Cardiac fibroblast (primary cell): ENCODE measurements around the gene PRAMEF18.
"Not testable (repeated sequence)": the region's sequence is repeated elsewhere in the genome, so short reads cannot be mapped to it uniquely, and the experiment has no call there.

ENCODE experiments used
- DNase-seq, 2 donors: peaks; one replicate each; pipeline versions ENCODE4 v3.0.0 to v3.0.0-alpha.2; 2010; ENCODE audit warnings: low read depth in 2 of 2
- H3K4me3 ChIP-seq, 2 donors: replicated peaks in 1 of 2; 1 replicate in 1 of 2; 2 replicates in 1 of 2; pipeline ENCODE4 v1.5.1; 2011; ENCODE audit warnings: low read depth in 2 of 2, low read length in 2 of 2, mild to moderate bottlenecking in 2 of 2, moderate library complexity in 1 of 2
- TF ChIP-seq, protein P1 (sequence below): IDR thresholded peaks from one replicate; pipeline ENCODE4 v1.5.1; 2011; ENCODE audit warnings: low read depth, mild to moderate bottlenecking, low read length, inconsistent platforms

Gene PRAMEF18

DNA sequence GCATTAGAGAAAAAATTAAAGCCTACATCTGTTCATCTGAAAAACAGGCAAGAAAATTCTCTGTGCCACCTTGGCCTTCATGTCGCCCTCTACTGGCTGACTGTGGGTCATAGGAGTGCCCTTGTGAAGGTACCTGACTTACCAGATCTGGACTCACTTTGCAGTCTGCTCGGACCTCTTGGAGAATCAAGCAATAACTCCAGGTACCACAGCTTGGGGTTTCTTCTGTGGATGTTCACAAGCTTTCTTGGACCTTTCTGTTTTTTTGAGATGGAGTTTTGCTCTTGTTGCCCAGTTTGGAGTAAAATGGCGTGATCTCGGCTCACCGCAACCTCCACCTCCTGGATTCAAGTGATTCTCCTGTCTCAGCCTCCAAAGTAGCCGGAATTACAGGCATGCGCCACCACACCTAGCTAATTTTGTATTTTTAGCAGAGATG, 2.4 kb upstream of the PRAMEF18 start:
- TF ChIP-seq, protein P1, sequence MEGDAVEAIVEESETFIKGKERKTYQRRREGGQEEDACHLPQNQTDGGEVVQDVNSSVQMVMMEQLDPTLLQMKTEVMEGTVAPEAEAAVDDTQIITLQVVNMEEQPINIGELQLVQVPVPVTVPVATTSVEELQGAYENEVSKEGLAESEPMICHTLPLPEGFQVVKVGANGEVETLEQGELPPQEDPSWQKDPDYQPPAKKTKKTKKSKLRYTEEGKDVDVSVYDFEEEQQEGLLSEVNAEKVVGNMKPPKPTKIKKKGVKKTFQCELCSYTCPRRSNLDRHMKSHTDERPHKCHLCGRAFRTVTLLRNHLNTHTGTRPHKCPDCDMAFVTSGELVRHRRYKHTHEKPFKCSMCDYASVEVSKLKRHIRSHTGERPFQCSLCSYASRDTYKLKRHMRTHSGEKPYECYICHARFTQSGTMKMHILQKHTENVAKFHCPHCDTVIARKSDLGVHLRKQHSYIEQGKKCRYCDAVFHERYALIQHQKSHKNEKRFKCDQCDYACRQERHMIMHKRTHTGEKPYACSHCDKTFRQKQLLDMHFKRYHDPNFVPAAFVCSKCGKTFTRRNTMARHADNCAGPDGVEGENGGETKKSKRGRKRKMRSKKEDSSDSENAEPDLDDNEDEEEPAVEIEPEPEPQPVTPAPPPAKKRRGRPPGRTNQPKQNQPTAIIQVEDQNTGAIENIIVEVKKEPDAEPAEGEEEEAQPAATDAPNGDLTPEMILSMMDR = no peak
- DNase-seq = no peak
- H3K4me3 ChIP-seq = no peak overlapping the region

DNA sequence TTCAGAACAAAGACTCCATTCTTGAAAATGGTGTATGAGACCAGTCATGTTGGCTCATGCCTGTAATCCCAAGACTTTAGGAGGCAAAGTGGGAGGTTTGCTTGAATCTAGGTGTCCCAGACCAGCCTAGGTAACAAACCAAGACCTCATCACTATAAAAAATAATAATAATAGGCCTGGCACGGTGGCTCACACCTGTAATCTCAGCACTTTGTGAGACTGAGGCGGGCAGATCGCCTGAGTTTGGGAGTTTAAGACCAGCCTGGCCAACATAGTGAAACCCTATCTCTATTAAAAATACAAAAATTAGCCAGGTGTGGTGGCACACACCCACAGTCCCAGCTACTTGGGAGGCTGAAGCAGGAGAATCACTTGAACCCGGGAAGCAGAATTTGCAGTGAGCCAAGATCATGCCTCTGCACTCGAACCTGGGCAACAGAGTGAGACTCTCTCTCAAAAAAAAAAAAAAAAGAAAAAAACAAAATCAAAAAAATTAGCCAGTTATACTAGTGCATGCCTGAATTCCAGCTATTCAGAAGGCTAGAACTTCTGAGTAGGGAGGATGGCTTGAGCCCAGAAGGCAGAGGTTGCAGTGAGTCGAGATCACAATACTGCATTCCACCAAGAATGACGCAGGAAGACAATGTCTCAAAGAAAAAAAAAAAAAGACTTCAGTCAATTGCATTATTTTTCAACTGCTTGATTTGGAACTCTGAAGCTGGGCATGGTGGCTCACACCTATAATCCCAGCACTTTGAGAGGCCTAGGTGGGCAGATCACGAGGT, 1.5 kb upstream of the PRAMEF18 start:
- H3K4me3 ChIP-seq, DNase-seq: not testable (repeated sequence)

DNA sequence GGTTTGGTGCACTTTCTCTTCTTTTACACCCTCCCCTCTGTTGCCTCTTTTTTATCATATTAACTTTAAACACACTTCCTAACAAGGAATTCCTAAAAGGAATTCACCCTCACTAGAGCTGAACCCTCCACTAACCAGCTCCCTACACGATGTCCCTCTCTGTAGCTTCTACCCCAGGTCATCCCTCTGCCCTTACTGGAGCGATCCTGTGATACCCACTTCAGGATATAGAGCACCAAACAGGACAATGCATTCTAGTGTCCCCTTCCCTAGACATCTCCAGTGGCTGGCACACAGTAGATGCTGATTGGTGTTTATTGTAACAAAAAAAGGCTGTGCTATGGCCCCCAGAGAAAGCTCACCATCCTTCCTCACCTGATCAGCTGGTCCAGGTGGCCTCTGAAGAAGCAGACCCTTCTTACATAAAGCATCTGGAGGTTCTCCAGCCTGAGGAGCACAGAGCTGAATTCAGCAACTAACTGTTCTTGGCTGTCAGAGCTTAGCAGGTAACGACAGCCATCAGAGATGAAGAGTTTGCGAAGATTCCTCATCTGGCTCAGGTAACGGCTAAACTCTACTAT, 1.4 kb downstream of the PRAMEF18 start:
- H3K4me3 ChIP-seq = no peak overlapping the region
- no peak for DNase-seq
- TF ChIP-seq, protein P1 = no peak

DNA sequence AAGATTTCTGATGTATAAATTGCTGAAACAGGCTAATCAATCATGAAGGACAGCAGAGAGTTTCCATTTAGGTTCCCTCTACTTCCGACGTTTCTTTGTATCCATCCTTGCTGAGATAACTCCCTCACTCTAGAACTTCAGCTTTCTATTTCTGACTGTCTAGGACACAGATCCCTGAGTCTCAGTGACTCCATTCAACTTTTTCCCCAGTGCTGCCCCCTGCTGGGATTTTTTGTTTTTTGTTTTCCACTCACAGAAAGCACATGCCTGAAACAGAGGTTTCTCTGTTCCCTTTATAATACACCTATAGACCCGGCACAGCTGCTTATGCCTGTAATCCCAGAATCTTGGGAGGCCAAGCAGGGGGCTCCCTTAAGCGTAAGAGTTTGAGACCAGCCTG, 3.2 kb downstream of the PRAMEF18 start:
- not testable (repeated sequence) for H3K4me3 ChIP-seq, DNase-seq

DNA sequence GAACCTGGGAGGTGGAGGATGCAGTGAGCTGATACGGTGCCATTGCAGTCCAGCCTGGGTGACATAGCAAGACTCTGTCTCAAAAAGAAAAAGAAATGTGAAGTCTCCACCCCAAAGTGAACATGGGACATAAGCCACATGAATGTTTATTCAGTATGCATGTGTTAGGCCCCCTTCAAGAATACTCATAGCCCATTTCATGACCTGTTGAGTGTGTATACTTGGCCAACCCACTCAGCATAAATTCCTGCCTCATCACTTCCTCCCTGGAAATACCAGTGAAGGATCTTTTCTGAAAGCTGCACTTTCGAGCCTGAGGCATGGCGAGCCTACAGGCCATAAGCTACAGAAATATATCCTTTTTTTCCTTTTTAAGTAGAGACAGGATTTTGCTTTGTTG, 6.8 kb downstream of the PRAMEF18 start:
- H3K4me3 ChIP-seq, DNase-seq: not testable (repeated sequence)

DNA sequence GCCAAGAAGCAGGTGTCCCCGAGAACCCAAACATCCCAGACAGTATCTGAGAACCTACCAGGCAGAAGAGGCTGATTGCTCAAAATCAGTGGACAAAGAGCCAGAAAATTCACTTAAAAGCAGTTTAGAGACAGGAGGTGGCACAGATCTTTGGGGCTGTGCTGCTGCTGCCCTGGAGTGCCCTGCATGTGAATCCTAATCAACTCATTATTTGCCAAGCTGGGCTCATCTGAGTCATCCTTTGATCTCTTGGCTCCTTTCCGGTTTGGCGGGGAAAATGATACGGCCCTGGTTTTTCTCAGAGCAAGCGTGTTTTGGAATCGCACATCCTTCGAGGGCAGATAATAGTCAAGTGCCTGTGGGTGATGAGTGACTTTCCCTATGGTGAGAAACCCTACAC, 9.3 kb downstream of the PRAMEF18 start:
- not testable (repeated sequence) for H3K4me3 ChIP-seq, DNase-seq

DNA sequence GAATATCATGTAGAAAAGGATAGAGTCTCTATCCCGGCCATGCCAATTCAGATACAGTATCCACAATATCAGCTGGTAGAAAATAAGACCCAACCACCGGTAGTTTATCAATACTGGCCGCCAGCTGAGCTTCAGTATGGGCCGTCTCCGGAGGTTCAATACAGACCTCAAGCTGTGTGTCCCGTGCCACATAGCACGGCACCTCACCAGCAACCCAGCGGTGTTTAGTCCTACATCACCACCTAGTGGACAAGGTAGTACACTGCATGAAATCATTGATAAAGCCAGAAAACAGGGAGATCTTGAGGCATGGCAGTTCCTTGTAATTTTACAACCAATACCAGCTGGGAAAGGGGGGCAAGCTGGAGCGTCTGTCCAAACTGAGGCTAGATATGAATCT, 17.2 kb downstream of the PRAMEF18 start:
- not testable (repeated sequence) for H3K4me3 ChIP-seq

DNA sequence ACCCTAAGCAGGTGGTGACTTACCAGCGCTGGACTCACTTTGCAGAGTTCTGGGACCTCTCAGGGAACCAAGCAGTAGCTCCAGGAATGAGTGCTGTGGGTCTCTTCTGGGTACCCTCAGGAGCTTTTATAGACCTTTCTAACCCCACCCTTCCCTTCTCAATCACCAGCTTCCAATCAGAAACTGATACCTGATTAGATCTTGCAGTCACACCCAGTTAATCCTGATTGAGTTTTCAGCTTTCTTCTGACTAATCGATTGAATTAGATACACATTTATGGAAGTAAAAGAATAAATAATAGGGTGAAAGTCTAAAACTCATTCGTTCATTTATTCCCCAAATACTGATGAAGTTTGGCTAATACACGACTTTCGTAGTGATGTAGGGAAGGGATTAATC, 24.6 kb downstream of the PRAMEF18 start, which contains the start of gene PRAMEF13:
Gene PRAMEF13 (minus strand): TSS at position 101 of the 400 bp plus-strand sequence. CDS start 1,820 bp downstream, outside the sequence.
- not testable (repeated sequence) for DNase-seq

More for the DNA sequence above, 17.2 kb downstream of the PRAMEF18 start:
- DNase-seq = not testable (repeated sequence)

More for the DNA sequence above, 24.6 kb downstream of the PRAMEF18 start, which contains the start of gene PRAMEF13:
- H3K4me3 ChIP-seq = not testable (repeated sequence)
